GM12865 (cell line): ENCODE results near the gene TSPAN4.

Experiments used
- DNase-seq: peaks from one replicate; pipeline ENCODE4 v3.0.0; 2010; ENCODE audit warnings: low read depth
- H3K4me3 ChIP-seq: 2 replicates; pipeline ENCODE4 v1.5.1; 2011; ENCODE audit warnings: mild to moderate bottlenecking, low read depth, low read length, control low read depth
- CTCF ChIP-seq: IDR thresholded peaks from 2 replicates; pipeline ENCODE4 v1.5.1; 2011; ENCODE audit warnings: low read length, control low read depth, low read depth, inconsistent platforms; ENCODE audit not compliant: insufficient read depth; ENCODE audit errors: missing control alignments

TSPAN4 gene

GRCh38 chr11:825366-826226 is 17.1 kb upstream of the TSPAN4 start:
- TF ChIP-seq CTCF: no peak
- H3K4me3 ChIP-seq: no peak overlapping the region

DNA sequence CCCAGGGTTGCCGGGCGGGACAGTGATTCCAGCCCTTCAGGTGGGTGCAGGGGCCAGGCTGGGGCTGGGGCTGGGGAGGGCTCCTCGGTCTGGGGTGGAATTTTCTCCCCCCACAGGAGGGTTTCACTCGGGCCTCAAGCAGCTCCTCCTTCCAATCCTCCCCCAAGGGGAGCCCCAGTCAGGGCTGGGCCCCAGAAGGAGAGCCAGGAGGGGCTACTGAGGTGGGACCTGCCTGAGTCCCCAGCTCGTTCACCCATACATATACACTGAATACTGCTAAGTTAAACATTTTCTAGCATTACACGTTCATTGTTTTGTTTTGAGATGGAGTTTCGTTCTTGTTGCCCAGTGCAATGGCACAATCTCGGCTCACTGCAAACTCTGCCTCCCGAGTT is 16.4 kb upstream of the TSPAN4 start:
- H3K4me3 ChIP-seq: peak overlapping the region; percentile 75; the same call in 1 of the 2 replicates
- no peak for DNase-seq

More at GRCh38 chr11:825366-826226, 17.1 kb upstream of the TSPAN4 start:
- no peak for DNase-seq

DNA sequence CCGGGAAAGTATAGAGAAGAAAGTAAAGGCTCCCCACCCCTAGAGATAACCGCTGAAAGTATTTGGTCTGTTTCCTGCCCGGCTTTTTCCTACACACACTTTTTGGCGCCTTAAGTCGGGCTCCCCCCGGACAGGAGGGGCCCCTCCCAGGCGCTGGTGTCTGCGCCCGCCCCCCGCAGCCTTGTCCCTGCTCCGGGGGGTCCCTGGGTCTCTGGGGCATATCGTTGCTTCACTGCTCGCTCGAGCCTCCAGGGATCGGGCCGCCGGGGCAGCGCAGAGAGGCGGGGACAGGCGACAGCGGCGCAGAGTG is 15.9 kb upstream of the TSPAN4 start:
- no peak for TF ChIP-seq CTCF
- DNase-seq: peak; percentile 46
- H3K4me3 ChIP-seq: peak overlapping the region; percentile 75

More for the DNA sequence above, 16.4 kb upstream of the TSPAN4 start:
- no peak for TF ChIP-seq CTCF

DNA sequence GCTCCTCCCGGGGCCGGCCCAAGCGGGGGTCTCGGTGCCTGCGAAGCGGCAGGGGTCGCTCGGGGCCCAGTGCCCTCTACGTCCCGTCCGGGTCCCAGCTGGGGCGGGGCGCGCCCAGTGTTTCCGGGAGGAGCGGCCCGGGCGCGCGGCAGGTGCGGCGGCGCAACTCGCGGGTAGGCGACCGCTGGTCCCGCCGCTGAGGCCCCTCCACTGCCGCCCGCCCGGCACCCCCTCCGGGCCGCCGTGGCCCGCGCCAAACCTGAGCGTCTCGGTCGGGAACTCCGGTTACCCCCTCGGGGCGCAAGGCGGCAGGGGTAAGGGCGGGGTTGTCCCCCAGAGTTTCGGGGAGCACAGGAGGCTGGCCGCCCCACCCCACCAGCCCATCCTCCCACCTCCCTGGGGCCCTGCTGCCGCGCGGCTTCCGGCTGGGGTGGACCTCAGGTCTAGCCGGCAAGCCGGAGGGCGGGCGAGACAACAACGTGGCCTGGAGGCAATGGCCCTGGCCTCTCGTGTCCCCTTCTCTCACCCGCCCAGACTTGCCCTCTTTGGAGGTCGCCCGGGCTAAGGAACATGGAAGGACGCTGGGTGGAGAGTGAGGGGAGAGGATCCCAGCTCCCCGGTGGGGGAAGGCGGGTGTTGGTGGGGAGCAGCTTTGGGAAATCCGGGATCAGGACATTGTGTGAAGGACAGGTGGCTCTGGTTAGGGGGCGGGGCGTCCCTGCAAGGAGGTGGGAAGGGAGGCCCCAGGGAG is 15.3 kb upstream of the TSPAN4 start:
- DNase-seq: peak; percentile 86
- TF ChIP-seq CTCF: no peak
- peak overlapping the region; percentile 75 for H3K4me3 ChIP-seq

GRCh38 chr11:827897-828192 is 14.8 kb upstream of the TSPAN4 start, which contains the start of gene CRACR2B:
CRACR2B (plus strand) TSS chr11:827919; CDS start chr11:828608, 689 bp downstream.
- TF ChIP-seq CTCF: no peak
- H3K4me3 ChIP-seq: peak within 1 kb of the TSS; percentile 75
- DNase-seq: peak; percentile 62

DNA sequence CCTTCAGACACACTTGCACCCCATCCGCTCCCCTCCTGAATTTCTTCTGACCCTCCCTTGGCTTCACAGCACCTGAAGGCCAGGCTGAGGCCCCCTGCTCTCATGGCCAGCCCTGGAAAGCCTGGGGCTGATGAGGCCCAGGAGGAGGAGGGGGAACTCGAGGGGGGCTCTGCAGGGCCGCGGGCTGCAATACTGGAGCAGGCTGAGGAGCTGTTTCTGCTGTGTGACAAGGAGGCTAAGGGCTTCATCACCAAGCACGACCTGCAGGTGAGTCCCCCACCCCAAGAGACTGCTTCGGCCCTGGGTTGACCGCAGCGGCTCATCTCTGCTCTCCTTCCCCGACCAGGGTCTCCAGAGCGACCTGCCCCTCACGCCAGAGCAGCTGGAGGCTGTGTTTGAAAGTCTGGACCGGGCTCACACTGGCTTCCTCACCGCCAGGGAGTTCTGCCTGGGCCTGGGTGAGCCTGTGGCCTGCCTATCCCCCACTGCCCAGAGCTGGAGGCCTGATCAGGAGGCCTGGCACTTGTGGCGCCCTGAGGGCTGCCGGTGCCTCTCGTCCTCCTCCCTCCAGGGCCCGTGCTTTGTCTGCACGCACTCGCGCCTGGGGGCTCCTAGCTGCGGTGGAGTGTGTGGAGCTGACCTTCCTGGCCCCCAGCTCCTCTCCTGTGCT is 14.0 kb upstream of the TSPAN4 start:
- TF ChIP-seq CTCF: no peak
- no peak overlapping the region for H3K4me3 ChIP-seq
- no peak for DNase-seq
